K562 (cell line): ENCODE data around the gene PSMC3IP.

ENCODE experiments used
- BHLHE40 ChIP-seq: IDR thresholded peaks from 2 replicates; pipeline ENCODE4 v1.6.1; 2011; ENCODE audit warnings: low read length, improper control_type of control experiment
- BRCA1 ChIP-seq, 2 experiments: fragments of 450-650 bp in 1 of 2; sonication (generic) in 1 of 2; formaldehyde crosslinking in 1 of 2; IDR thresholded peaks; 2 replicates each; pipeline versions ENCODE4 v1.5.0 to v1.6.1; 2017 to 2020; ENCODE audit warnings: mild to moderate bottlenecking in 1 of 2, missing genetic modification reagents in 1 of 2
- CTCF ChIP-seq, 3 experiments: IDR thresholded peaks in 2 of 3; conservative IDR thresholded peaks in 1 of 3; 2 replicates each; pipeline ENCODE4 v1.5.1; 2011 to 2012; ENCODE audit warnings: low read length in 3 of 3, mild to moderate bottlenecking in 3 of 3, control low read depth in 2 of 3, improper control_type of control experiment in 1 of 3, inconsistent platforms in 1 of 3, low read depth in 1 of 3, mixed read lengths in 1 of 3, moderate library complexity in 1 of 3; ENCODE audit not compliant: insufficient read depth in 2 of 3
- EP300 ChIP-seq: IDR thresholded peaks from 2 replicates; pipeline ENCODE4 v1.6.1; 2012; ENCODE audit warnings: low read length, improper control_type of control experiment
- EZH2 ChIP-seq: IDR thresholded peaks from 2 replicates; pipeline ENCODE4 v1.6.1; 2012; ENCODE audit warnings: low read depth, mild to moderate bottlenecking, inconsistent platforms, low read length, borderline replicate concordance
- GTF2A2 ChIP-seq: IDR thresholded peaks from 2 replicates; pipeline ENCODE4 v1.6.1; 2016; ENCODE audit warnings: mild to moderate bottlenecking, missing genetic modification characterization, missing compliant biosample characterization
- KDM1A ChIP-seq, 2 experiments: fragments of 450-650 bp; IDR thresholded peaks; 2 replicates each; pipeline ENCODE4 v1.6.1; 2016; ENCODE audit warnings: mild to moderate bottlenecking in 2 of 2
- MXI1 ChIP-seq: IDR thresholded peaks from 2 replicates; pipeline ENCODE4 v1.6.1; 2011; ENCODE audit warnings: low read depth, mild to moderate bottlenecking, improper control_type of control experiment, low read length
- RCOR1 ChIP-seq, 2 experiments: IDR thresholded peaks; 2 replicates each; pipeline ENCODE4 v1.6.1; 2012; ENCODE audit warnings: low read depth in 2 of 2, low read length in 2 of 2, borderline replicate concordance in 1 of 2, improper control_type of control experiment in 1 of 2
- RNF2 ChIP-seq: sonication (generic); IDR thresholded peaks from 2 replicates; pipeline ENCODE4 v1.6.1; 2016
- SIN3A ChIP-seq, 2 experiments: fragments of 150-350 bp in 1 of 2; IDR thresholded peaks; 2 replicates each; pipeline ENCODE4 v1.6.1; 2011 to 2016; ENCODE audit warnings: borderline replicate concordance in 2 of 2, low read depth in 2 of 2, low read length in 2 of 2, mild to moderate bottlenecking in 2 of 2, moderate library complexity in 2 of 2; ENCODE audit not compliant: control insufficient read depth in 1 of 2
- SREBF1 ChIP-seq: fragments of 150-350 bp; IDR thresholded peaks from 2 replicates; pipeline ENCODE4 v1.6.1; 2014; ENCODE audit warnings: antibody characterized with exemption, low read depth, low read length, borderline replicate concordance

- TF ChIP-seq SREBF1 = no peak
- peak; percentile 44 to 49; a peak in 2 of 4 replicates for TF ChIP-seq KDM1A (IDR thresholded peaks at IDR 0.05)
- TF ChIP-seq GTF2A2 (tag) = no peak
- no peak for TF ChIP-seq EZH2
- TF ChIP-seq RNF2 = 0 out of 2 replicates have a peak, but pooled peaks have one; percentile 58
- peak; percentile 46 to 62 (median 58); a peak in 5 of 6 replicates for TF ChIP-seq CTCF (IDR thresholded peaks at IDR 0.05 in 2 of 3, conservative IDR thresholded peaks at IDR 0.05 in 1 of 3; ENCODE audit: insufficient read depth in 2 of 3, low read depth in 1 of 3, low read length in 3 of 3)
- TF ChIP-seq MXI1 = peak; percentile 37; the same call in 1 of the 2 replicates
- 0 out of 4 replicates have a peak, but pooled peaks of 1 of the 2 experiments have one; percentile 49 for TF ChIP-seq SIN3A (IDR thresholded peaks at IDR 0.05; ENCODE audit: borderline replicate concordance in 2 of 2, control insufficient read depth in 1 of 2, low read depth in 2 of 2, low read length in 2 of 2)
- TF ChIP-seq RCOR1 (IDR thresholded peaks at IDR 0.05; ENCODE audit: borderline replicate concordance in 1 of 2, low read depth in 2 of 2, low read length in 2 of 2) = peak; percentile 40 to 78; a peak in 3 of 4 replicates
- TF ChIP-seq EP300 = peak; percentile 91
- TF ChIP-seq BHLHE40 = no peak
- TF ChIP-seq BRCA1 (IDR thresholded peaks at IDR 0.05) = no peak
- TF ChIP-seq BRCA1 (CRISPR knock-in tag; IDR thresholded peaks at IDR 0.05) = no peak
Measured at GRCh38 chr17:42623732-42624596, 46.4 kb upstream of the PSMC3IP start.
